T47D (cell line): ENCODE measurements around the gene ZNF805.
"Not testable (repeated sequence)": the region's sequence is repeated elsewhere in the genome, so short reads cannot be mapped to it uniquely, and the experiment has no call there.

Experiments used
- DNase-seq, 2 experiments: peaks; one replicate each; pipeline versions ENCODE4 v3.0.0 to v3.0.0-alpha.2; 2011 to 2012; ENCODE audit warnings: low read depth in 1 of 2, low spot score in 1 of 2
- JUND ChIP-seq: IDR thresholded peaks from 2 replicates; pipeline ENCODE4 v1.6.1; 2012; ENCODE audit warnings: low read depth
- in situ Hi-C: cut with HindIII; loops from 2 replicates; pipeline ENCODE4 v1.10.0; 2016; ENCODE audit warnings: low sequenced_read_pairs, low pct_unique_long_range_greater_than_20kb

The ZNF805 gene

DNA sequence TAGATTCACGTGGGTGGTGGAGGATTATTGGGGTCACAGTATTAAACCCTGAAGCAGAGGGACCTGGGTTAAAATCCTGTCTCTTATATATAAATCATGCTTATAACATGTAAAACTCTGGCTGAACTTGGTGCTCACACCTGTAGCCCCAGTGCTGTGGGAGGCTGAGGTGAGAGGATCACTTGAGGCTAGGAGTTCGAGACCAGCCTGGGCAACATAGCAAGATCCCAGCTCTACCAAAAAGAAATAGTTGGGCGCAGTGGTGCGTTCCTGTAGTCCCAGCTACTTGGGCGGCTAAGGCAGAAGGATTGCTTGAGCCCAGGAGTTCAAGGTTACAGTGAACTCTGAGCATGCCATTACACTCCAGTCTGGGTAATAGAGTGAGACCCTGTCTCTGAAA, 2.4 kb downstream of the ZNF805 start:
- in situ Hi-C loops = no loop called here
- no peak for DNase-seq
- no peak for TF ChIP-seq JUND

DNA sequence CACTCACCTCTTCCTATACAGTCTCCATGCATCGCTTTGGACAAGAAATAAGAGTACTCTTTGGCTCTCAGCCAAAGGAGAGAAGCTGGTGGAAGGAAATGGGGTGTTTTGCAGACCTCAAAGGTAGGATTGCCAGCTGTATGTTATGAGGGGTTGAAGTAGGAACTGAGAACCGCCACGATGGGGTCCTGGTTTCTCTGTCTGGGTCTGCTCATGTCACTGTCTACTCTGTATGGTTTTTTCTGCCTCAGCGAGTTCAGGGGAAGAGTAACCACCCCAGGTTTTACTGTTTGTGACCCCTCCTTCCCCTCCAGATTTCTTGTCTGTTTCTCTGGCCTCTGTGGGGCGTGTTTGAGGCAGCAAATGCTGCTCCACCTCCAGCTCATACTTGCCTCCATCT, 4.1 kb downstream of the ZNF805 start:
- TF ChIP-seq JUND = no peak
- in situ Hi-C loops = no loop called here
- DNase-seq = no peak

DNA sequence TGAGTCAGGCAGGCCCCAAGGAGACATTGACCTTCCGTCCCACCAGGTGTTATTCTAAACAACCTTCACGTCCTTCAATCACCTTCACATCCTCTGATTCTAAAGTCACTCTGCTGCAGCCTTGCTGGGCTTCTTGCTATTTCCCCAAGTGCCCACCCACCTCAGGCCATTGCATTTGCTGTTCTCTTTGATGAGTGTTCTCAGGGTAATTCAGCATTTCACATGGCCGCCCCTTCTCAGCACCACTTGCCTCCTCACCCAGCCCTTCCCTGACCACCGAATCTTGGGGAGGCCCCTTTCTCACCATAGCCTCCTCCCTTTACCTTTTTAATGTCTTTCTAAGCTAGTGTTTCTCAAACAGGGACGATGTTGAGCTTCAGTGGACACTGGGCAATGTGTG, 4.6 kb downstream of the ZNF805 start:
- no peak for DNase-seq

DNA sequence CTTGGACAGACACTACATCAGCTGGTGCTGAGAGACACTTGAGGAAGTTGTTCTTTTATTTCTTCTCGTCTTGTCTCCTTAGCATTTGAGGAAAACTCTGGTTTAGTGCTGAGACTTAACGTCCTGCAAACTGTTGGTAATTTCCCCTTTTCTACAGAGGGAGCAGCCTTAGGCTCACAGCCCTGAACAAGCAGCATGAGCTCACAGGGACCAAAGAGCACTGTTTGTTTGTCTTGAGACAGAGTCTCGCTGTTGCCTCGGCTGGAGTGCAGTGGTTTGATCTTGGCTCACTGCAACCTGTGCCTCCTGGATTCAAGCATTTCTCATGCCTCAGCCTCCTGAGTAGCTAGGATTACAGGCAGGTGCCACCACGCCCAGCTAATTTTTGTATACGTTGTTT, 5.5 kb downstream of the ZNF805 start:
- in situ Hi-C loops = no loop called here
- TF ChIP-seq JUND = no peak
- no peak for DNase-seq

More for the DNA sequence above, 4.6 kb downstream of the ZNF805 start:
- TF ChIP-seq JUND = no peak
- in situ Hi-C loops = no loop called here

DNA sequence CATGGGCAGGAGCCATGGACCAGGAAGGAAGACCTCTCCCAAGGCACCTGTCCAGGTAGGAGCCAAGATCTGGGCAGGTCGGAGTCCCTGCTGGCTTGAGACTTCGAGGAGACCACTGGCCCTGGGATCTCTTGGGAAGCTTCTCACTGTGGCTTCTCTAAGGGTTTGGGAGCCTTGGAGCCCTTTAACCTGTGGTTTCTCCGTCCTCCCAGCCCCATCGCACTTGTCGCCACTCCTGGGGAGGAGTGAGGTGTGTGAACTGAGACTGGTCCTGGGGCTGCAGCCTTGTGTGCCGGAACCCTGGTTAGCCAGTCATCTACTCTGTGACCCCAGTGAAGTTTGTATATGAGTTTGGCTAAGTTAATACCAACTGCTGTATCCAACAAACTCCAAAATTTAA, 8.2 kb downstream of the ZNF805 start:
- DNase-seq = no peak
- no peak for TF ChIP-seq JUND
- in situ Hi-C loops = no loop called here

DNA sequence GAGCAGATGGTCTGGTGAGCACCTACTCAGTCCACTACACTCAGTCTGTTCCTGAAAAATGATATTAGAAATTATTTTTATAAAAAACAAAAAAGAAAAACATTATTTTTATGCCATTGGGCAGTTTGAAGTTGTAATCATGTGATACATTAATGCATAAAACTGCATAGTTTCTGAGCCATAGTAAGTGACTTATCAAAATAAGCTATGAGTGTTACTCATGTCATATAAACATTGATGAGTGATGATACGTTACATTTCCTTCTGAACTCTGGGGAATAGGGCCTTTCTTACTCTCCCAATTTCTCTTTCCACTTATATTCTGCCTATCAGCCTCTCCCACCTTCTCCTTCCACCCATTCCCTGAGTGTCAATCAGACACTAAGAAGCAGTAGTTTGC, 8.9 kb downstream of the ZNF805 start:
- TF ChIP-seq JUND = no peak
- in situ Hi-C loops = no loop called here
- DNase-seq = no peak

DNA sequence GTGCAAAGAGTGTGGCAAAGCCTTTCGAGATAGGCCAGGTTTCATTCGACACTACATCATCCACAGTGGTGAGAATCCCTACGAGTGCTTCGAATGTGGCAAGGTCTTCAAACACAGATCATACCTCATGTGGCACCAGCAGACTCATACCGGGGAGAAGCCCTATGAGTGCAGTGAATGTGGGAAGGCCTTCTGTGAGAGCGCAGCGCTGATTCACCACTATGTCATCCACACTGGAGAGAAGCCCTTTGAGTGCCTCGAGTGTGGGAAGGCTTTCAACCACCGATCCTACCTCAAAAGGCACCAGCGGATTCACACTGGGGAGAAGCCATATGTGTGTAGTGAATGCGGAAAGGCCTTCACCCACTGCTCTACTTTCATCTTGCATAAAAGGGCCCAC, 13.3 kb downstream of the ZNF805 start:
- in situ Hi-C loops, DNase-seq: not testable (repeated sequence)

DNA sequence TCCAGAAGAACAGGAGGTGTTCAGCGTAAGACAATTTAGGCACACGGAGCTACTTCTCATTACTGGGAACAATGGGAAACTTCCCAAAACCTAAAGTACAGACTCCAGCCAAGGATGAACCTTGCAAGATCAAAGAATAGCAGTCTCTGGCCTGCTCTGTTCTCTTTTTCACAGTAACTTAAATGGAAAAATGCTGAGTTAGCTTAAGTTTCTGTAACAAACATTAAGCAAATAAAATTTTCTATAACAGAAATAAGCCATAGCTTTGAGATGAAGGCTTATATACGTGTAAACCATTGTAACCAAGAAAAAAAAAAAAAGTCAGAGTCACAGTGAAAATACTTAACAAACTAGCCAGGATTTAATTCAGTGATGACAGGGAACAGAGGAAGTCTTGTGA, 21.6 kb downstream of the ZNF805 start:
- TF ChIP-seq JUND = no peak
- in situ Hi-C loops = no loop called here
- no peak for DNase-seq

DNA sequence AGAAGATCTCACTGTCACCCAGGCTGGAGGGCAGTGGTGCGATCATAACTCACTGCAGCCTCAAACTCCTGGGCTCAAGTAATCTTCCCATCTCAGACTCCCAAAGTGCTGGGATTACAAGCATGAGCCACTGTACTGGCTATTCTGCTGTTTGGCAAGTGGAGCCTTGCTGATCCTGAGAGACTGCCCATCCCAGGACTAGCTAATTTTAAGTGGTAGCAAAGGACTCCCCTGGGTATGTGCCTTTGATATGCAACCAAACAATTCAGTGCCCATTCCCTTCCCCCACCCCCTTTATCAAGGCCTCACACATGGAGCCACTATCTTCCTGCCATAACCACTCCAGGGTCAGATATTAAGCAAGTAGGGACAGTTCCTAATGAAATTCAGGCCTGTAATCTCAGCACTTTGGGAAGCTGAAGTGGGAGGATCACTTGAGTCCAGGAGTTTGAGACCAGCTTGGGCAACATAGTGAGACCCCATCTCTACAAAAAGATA, 22.9 kb downstream of the ZNF805 start:
- no peak for TF ChIP-seq JUND
- in situ Hi-C loops = no loop called here
- DNase-seq = no peak

DNA sequence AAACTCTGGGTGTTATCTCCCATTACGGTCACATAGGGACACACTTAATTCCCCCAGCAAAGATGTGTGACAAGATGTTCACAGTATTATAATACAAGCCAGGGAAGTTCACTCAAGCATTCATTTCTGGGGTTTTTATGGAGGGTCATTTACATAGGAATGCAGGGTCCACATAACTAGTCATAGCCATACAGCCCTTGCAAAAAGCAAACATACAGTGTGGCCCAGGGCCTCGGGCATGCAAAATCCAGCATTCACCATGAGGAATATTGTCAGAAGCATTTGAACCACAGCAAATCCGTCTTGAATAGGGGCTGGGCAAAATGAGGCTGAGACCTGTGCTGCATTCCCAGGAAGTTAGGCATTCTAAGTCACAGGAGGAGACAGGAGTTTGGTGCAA, 26.9 kb downstream of the ZNF805 start:
- DNase-seq = no peak
- no peak for TF ChIP-seq JUND

DNA sequence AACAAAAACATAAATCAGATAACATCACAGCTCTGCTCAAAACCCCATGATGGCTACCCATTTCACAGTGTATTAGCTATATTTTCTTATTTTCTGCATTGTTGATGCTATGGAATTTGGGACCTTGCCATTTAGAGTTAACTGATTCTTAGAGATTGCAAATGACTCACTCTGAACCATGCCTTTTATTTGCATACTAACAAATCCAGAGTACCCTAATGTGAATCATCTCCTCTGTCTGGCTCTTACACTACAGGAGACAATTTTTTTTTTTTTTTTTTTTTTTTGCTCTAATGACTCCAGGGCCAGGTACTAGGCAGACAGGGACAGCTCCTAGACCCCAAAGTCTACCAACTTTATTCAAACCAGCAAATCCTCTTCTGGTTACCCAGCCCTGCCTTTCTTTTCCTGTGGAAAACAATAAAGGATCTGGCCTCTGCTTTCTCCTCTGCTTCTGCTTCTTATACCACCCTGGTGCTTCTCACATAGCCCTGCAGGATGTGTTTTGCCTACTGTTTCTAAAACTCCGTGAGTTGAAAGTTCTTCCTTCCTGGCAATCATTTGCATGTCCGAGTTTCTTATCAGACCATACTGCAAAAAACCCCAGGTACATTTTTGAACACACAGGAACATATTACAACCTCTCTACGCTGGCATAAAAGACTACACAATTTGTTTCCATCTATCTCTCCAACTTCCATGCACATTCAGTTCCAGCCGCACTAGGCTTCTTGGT, 29.3 kb downstream of the ZNF805 start:
- in situ Hi-C loops = no loop called here
- TF ChIP-seq JUND = no peak
- no peak for DNase-seq

More for the DNA sequence above, 26.9 kb downstream of the ZNF805 start:
- in situ Hi-C loops = no loop called here

DNA sequence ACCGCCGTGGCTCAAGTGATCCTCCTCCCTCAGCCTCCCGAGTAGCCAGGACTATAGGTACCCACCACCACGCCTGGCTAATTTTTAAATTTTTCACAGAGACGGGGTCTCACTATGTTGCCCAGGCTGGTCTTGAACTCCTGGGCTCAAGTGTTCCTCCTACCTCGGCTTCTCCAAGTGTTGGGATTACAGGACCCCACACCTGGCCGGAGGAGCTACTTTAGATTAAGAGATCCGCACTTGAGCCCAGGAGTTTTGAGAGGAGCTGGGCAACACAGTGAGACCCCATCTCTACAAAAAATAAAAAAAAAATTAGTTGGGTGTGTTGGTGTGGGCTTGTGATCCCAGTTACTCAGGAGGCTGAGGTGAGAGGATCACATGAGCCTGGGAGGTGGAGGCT, 30.8 kb downstream of the ZNF805 start:
- TF ChIP-seq JUND = no peak
- in situ Hi-C loops = no loop called here
- DNase-seq = no peak

DNA sequence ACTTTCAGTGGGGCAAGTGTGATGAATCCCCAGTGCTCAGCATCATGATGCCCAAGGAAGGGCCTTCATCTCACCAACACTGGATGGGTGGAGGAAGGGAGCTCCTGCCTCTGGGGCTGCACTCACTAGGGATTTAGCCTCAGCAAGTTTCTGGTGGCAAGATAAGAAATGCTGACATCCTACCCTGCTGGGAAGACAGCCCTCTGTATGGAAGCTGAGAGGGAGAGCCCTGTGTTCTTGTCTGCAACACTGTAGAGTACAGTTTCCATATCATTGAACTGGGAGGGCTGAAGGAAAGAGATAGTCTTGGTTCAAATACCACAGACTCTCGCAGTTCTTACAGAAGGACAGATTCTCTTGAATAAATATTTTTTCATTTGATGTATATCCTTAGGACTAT, 32.6 kb downstream of the ZNF805 start:
- TF ChIP-seq JUND = no peak
- in situ Hi-C loops = no loop called here
- DNase-seq = no peak

DNA sequence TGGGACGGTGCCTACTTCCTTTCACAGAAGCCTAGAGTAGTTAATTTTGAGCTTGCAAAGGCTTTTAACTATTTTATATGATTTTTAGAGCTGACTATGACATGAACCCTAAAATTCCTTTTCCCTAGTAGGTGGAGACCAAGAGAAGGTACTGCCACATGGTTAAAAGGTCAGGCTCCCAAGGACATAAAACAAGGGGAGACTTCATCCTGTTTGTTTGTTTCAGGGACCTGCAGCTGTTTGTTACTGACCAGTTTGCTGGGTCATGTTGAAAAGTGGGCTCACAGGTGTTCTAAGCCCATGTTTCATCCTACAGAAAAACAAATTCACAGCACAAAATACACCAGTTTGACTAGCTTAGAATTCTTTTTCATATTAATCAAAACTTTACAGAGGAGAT, 36.0 kb downstream of the ZNF805 start:
- no peak for TF ChIP-seq JUND
- DNase-seq = no peak
- in situ Hi-C loops = no loop called here

DNA sequence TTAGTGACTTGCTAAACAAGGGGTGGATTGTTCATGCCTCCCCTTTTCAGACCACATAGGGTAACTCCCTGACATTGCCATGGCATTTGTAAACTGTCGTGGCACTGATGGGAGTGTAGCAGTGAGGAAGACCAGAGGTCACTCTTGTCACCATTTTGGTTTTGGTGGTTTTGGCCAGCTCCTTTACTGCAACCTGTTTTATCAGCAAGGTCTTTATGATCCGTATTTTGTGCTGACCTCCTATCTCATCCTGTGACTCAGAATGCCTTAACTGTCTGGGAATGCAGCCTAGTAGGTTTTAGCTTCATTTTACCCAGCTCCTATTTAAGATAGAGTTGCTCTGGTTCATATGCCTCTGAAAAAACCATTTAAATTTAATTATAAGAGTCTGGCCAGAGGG, 38.0 kb downstream of the ZNF805 start:
- in situ Hi-C loops, DNase-seq: not testable (repeated sequence)
